H1 (cell line): ENCODE results near the gene C11orf54. TPM values are rescaled to one million over a fixed set of nuclear protein-coding genes. Genes with fewer than 3 reads are reported as not detected.

Experiments
- CTCF ChIA-PET: fragments of 300-600 bp; sonication (Branson Sonifier 250); formaldehyde crosslinking; loops from one replicate; lab custom pipeline; 2021; ENCODE audit not compliant: partially characterized antibody; lab: Charles Lee
- POLR2A ChIA-PET: fragments of 300-600 bp; sonication (Branson Sonifier 250); formaldehyde crosslinking; loops from one replicate; lab custom pipeline; 2021; ENCODE audit warnings: inconsistent platforms; ENCODE audit not compliant: partially characterized antibody; lab: Charles Lee
- DNase-seq, 2 experiments: peaks; one replicate each; pipeline versions ENCODE4 v3.0.0 to v3.0.0-alpha.2; 2010 to 2022; ENCODE audit warnings: low spot score in 2 of 2, low read depth in 1 of 2, mixed read lengths in 1 of 2
- FAIRE-seq: peaks from 2 replicates; lab custom pipeline; 2011; peaks lifted over from hg19 to GRCh38; lab: Jason Lieb, UNC
- H2AFZ ChIP-seq: 2 replicates; pipeline ENCODE4 v1.8.1; 2012; ENCODE audit warnings: low read length, inconsistent platforms
- H2AK5ac ChIP-seq: 2 replicates; pipeline ENCODE4 v1.6.1; 2013; ENCODE audit warnings: low read depth, low read length
- H2BK120ac ChIP-seq: replicated peaks from 2 replicates; pipeline ENCODE3; 2013; ENCODE audit warnings: low read depth, low read length, inconsistent platforms
- H2BK12ac ChIP-seq: 2 replicates; pipeline ENCODE4 v1.6.1; 2013; ENCODE audit warnings: low read depth, low read length
- H2BK15ac ChIP-seq: 2 replicates; pipeline ENCODE4 v1.6.1; 2013; ENCODE audit warnings: low read length
- H2BK20ac ChIP-seq: 2 replicates; pipeline ENCODE4 v1.6.1; 2013; ENCODE audit warnings: low read length
- H2BK5ac ChIP-seq: 2 replicates; pipeline ENCODE4 v1.6.1; 2013; ENCODE audit warnings: low read depth, low read length
- H3K14ac ChIP-seq: 2 replicates; pipeline ENCODE4 v1.6.1; 2013; ENCODE audit warnings: inconsistent platforms; ENCODE audit not compliant: insufficient read length
- H3K18ac ChIP-seq: 2 replicates; pipeline ENCODE4 v1.6.1; 2013; ENCODE audit warnings: low read length; ENCODE audit errors: extremely low read depth
- H3K23ac ChIP-seq: 2 replicates; pipeline ENCODE4 v1.6.1; 2013; ENCODE audit warnings: inconsistent platforms; ENCODE audit not compliant: insufficient read length
- H3K23me2 ChIP-seq: 2 replicates; pipeline ENCODE4 v1.6.1; 2013; ENCODE audit warnings: low read depth, low read length
- H3K27ac ChIP-seq: 2 replicates; pipeline ENCODE4 v1.6.1; 2011; ENCODE audit warnings: low read depth, low read length, inconsistent platforms
- H3K27me3 ChIP-seq, 4 experiments: replicated peaks in 1 of 4; 1 replicate in 1 of 4; 2 replicates in 3 of 4; pipeline versions ENCODE4 v1.6.1 to v1.8.1; 2011 to 2013; ENCODE audit warnings: low read length in 3 of 4, mild to moderate bottlenecking in 3 of 4, inconsistent platforms in 2 of 4, mixed read lengths in 2 of 4, moderate library complexity in 1 of 4; ENCODE audit not compliant: control insufficient read depth in 3 of 4, insufficient read depth in 3 of 4; ENCODE audit errors: extremely low read depth in 1 of 4
- H3K36me3 ChIP-seq, 4 experiments: 2 replicates each; pipeline versions ENCODE4 v1.6.1 to v1.8.1; 2011 to 2013; ENCODE audit warnings: mild to moderate bottlenecking in 4 of 4, low read length in 3 of 4, moderate library complexity in 2 of 4, control low read depth in 1 of 4, inconsistent platforms in 1 of 4; ENCODE audit not compliant: insufficient read depth in 4 of 4, control insufficient read depth in 2 of 4
- H3K4ac ChIP-seq: replicated peaks from 2 replicates; pipeline ENCODE3; 2013; ENCODE audit warnings: low read length, low read depth, mixed read lengths, inconsistent platforms; ENCODE audit not compliant: insufficient read length
- H3K4me1 ChIP-seq, 4 experiments: replicated peaks in 1 of 4; 1 replicate in 1 of 4; 2 replicates in 3 of 4; pipeline versions ENCODE4 v1.6.1 to v1.8.1; 2011 to 2013; ENCODE audit warnings: low read length in 3 of 4, inconsistent platforms in 2 of 4, mixed read lengths in 1 of 4; ENCODE audit not compliant: insufficient read depth in 4 of 4, control insufficient read depth in 3 of 4
- H3K4me2 ChIP-seq, 2 experiments: 2 replicates each; pipeline versions ENCODE4 v1.6.1 to v1.8.1; 2011 to 2013; ENCODE audit warnings: low read depth in 2 of 2, low read length in 2 of 2, control low read depth in 1 of 2, inconsistent platforms in 1 of 2, mild to moderate bottlenecking in 1 of 2; ENCODE audit not compliant: insufficient read depth in 1 of 2
- H3K4me3 ChIP-seq, 4 experiments: fragments of 200-600, 300-600 bp in 1 of 4; sonication (generic), shearing (Covaris generic), sonication (Bioruptor Twin) in 1 of 4; 2 replicates each; pipeline versions ENCODE4 v1.5.1 to v1.8.1; 2011 to 2016; ENCODE audit warnings: low read length in 4 of 4, low read depth in 3 of 4, control low read depth in 2 of 4, inconsistent platforms in 2 of 4, mild to moderate bottlenecking in 2 of 4, mixed read lengths in 1 of 4, moderate library complexity in 1 of 4; ENCODE audit not compliant: insufficient read depth in 2 of 4; ENCODE audit errors: extremely low read depth in 1 of 4
- H3K56ac ChIP-seq: replicated peaks from 2 replicates; pipeline ENCODE3; 2013; ENCODE audit warnings: low read depth, mild to moderate bottlenecking, mixed read lengths, low read length, inconsistent platforms; ENCODE audit not compliant: insufficient read length
- H3K79me1 ChIP-seq: 2 replicates; pipeline ENCODE4 v1.6.1; 2013; ENCODE audit warnings: low read depth, low read length, control low read depth
- H3K79me2 ChIP-seq, 2 experiments: 2 replicates each; pipeline versions ENCODE4 v1.6.1 to v1.8.1; 2012 to 2013; ENCODE audit warnings: low read length in 2 of 2, mild to moderate bottlenecking in 2 of 2, inconsistent platforms in 1 of 2; ENCODE audit not compliant: insufficient read depth in 2 of 2, control insufficient read depth in 1 of 2
- H3K9ac ChIP-seq, 4 experiments: replicated peaks in 1 of 4; 1 replicate in 1 of 4; 2 replicates in 3 of 4; pipeline versions ENCODE4 v1.6.1 to v1.8.1; 2011 to 2013; ENCODE audit warnings: low read depth in 3 of 4, low read length in 3 of 4, control low read depth in 2 of 4, mild to moderate bottlenecking in 2 of 4, moderate library complexity in 2 of 4, inconsistent platforms in 1 of 4; ENCODE audit errors: extremely low read depth in 1 of 4
- H3K9me3 ChIP-seq, 2 experiments: 2 replicates each; pipeline versions ENCODE4 v1.6.1 to v1.8.1; 2012 to 2013; ENCODE audit warnings: mild to moderate bottlenecking in 2 of 2, moderate library complexity in 2 of 2, control low read depth in 1 of 2, inconsistent platforms in 1 of 2, low read depth in 1 of 2, low read length in 1 of 2, mixed read lengths in 1 of 2; ENCODE audit not compliant: insufficient read depth in 2 of 2
- H4K20me1 ChIP-seq, 2 experiments: replicated peaks in 1 of 2; 2 replicates each; pipeline versions ENCODE3 to v1.8.1; 2011 to 2013; ENCODE audit warnings: inconsistent platforms in 2 of 2, low read length in 2 of 2, mild to moderate bottlenecking in 1 of 2; ENCODE audit not compliant: insufficient read depth in 2 of 2, control insufficient read depth in 1 of 2
- H4K5ac ChIP-seq: 2 replicates; pipeline ENCODE4 v1.6.1; 2013; ENCODE audit warnings: low read length, low read depth, mixed read lengths, inconsistent platforms; ENCODE audit not compliant: insufficient read length
- H4K8ac ChIP-seq: 2 replicates; pipeline ENCODE4 v1.8.0; 2013; ENCODE audit warnings: mild to moderate bottlenecking, moderate library complexity, low read length, inconsistent platforms; ENCODE audit not compliant: insufficient read depth; ENCODE audit errors: extremely low read depth
- H4K91ac ChIP-seq: replicated peaks from 2 replicates; pipeline ENCODE3; 2013; ENCODE audit warnings: low read length, mixed read lengths, inconsistent platforms; ENCODE audit not compliant: insufficient read length
- BCL11A ChIP-seq, 2 experiments: IDR thresholded peaks; one replicate each; pipeline ENCODE4 v1.6.1; 2011; ENCODE audit warnings: low read depth in 2 of 2, low read length in 2 of 2, mild to moderate bottlenecking in 2 of 2
- CEBPB ChIP-seq: IDR thresholded peaks from 2 replicates; pipeline ENCODE4 v1.6.1; 2012; ENCODE audit warnings: low read depth, low read length
- EZH2 ChIP-seq: fragments of 200-600 bp; sonication (generic); IDR thresholded peaks from 2 replicates; pipeline ENCODE4 v1.7.1; 2012; ENCODE audit warnings: low read depth, mild to moderate bottlenecking, moderate library complexity, low read length, inconsistent platforms; ENCODE audit not compliant: severe bottlenecking
- HDAC2 ChIP-seq, 2 experiments: fragments of 300-600 bp in 1 of 2; sonication (generic) in 1 of 2; IDR thresholded peaks; 2 replicates each; pipeline ENCODE4 v1.6.1; 2011 to 2012; ENCODE audit warnings: low read depth in 2 of 2, low read length in 2 of 2, mild to moderate bottlenecking in 2 of 2, moderate library complexity in 2 of 2, borderline replicate concordance in 1 of 2, inconsistent platforms in 1 of 2
- JUN ChIP-seq: IDR thresholded peaks from 2 replicates; pipeline ENCODE4 v1.6.1; 2011; ENCODE audit warnings: low read depth, mild to moderate bottlenecking, improper control_type of control experiment, low read length
- KDM1A ChIP-seq: fragments of 200-600, 300-600 bp; sonication (generic); IDR thresholded peaks from 2 replicates; pipeline ENCODE4 v1.7.1; 2016; ENCODE audit warnings: mild to moderate bottlenecking, low read length, borderline replicate concordance
- NANOG ChIP-seq: IDR thresholded peaks from 2 replicates; pipeline ENCODE4 v1.6.1; 2011; ENCODE audit warnings: low read length, low read depth, mild to moderate bottlenecking, inconsistent platforms; ENCODE audit not compliant: insufficient read depth, poor library complexity, severe bottlenecking
- NRF1 ChIP-seq: IDR thresholded peaks from 2 replicates; pipeline ENCODE4 v1.6.1; 2011; ENCODE audit warnings: mild to moderate bottlenecking, low read depth, low read length, improper control_type of control experiment
- POLR2AphosphoS5 ChIP-seq: IDR thresholded peaks from 2 replicates; pipeline ENCODE4 v1.6.1; 2011; ENCODE audit warnings: low read depth, low read length
- POU5F1 ChIP-seq: IDR thresholded peaks from 2 replicates; pipeline ENCODE4 v1.6.1; 2011; ENCODE audit warnings: low read depth, mild to moderate bottlenecking, low read length, moderate library complexity
- RNF2 ChIP-seq: fragments of 200-900, 300-1000 bp; sonication (generic); IDR thresholded peaks from 2 replicates; pipeline ENCODE4 v1.7.1; 2016; ENCODE audit warnings: borderline replicate concordance, low read depth, mild to moderate bottlenecking, antibody characterized with exemption, low read length; ENCODE audit not compliant: poor library complexity, severe bottlenecking; ENCODE audit errors: missing control alignments
- SAP30 ChIP-seq: fragments of 300-600 bp; sonication (generic); IDR thresholded peaks from 2 replicates; pipeline ENCODE4 v1.7.1; 2012; ENCODE audit warnings: low read length, moderate library complexity, mild to moderate bottlenecking, inconsistent platforms; ENCODE audit not compliant: insufficient read depth, insufficient replicate concordance
- polyA plus RNA-seq, 7 experiments: library from polyadenylated mRNA; depleted of rRNA in 3 of 7; stranded (reverse) in 5 of 7; unstranded in 2 of 7; fragments of >200 nt in 5 of 7; fragments of 200-250 nt in 2 of 7; gene quantifications; 1 replicate in 5 of 7; 2 replicates in 1 of 7; 4 replicates in 1 of 7; pipeline versions ENCODE4 v1.2.1 to v1.2.3, GENCODE V29; 2011 to 2013; ENCODE audit warnings: missing spikeins in 2 of 7, mixed read lengths in 2 of 7
- total RNA-seq: library from RNA; stranded (reverse); fragmentation: NEBNext Ultra II Directional; extraction: Animal tissue kit (Norgen Biotek cat#: 25700); gene quantifications from 2 replicates; pipeline ENCODE4 v1.2.1, GENCODE V29; 2021
- TF ChIP-seq, protein P1 (sequence below): IDR thresholded peaks from 2 replicates; pipeline ENCODE4 v1.6.1; 2012; ENCODE audit warnings: low read length, inconsistent platforms

Gene C11orf54
- total and polyA plus RNA-seq, 2 of the 8 experiments (the other 6 are each of a cell fraction or from before 2014, with no cell fraction given) = 14.7 to 24.5 TPM

- Histone ChIP-seq H4K8ac (no peak overlapping the region), H3K27ac (no peak overlapping the region), H2AK5ac (no peak overlapping the region), H3K9me3 (no peaks in the 10 kb centered on the region), H3K4me1 (no peaks in the 10 kb centered on the region), H3K4me2 (no peak overlapping the region), H2AFZ (no peak overlapping the region), H3K79me2 (no peaks in the 10 kb centered on the region), H2BK5ac (no peak overlapping the region), H3K14ac (no peak overlapping the region), H2BK120ac (no peak overlapping the region), H3K79me1 (no peaks in the 10 kb centered on the region), H2BK20ac (no peak overlapping the region), H3K9ac (peak overlapping the region in 1 of 4 experiments; percentile 43; a peak in 1 of 7 replicates), H4K91ac (no peak overlapping the region), H4K5ac (no peak overlapping the region), H3K4me3 (no peak overlapping the region), H3K56ac (no peak overlapping the region), H2BK15ac (no peak overlapping the region), H3K18ac (no peak overlapping the region), H3K36me3 (peaks cover 9 to 74% (median 43%) of the 10 kb centered on the region in 4 experiments), H2BK12ac (no peak overlapping the region), H3K23me2 (no peaks in the 10 kb centered on the region), H3K4ac (no peak overlapping the region), H4K20me1 (peaks cover 0 to 3% of the 10 kb centered on the region in 2 experiments), H3K27me3 (no peaks in the 10 kb centered on the region), H3K23ac (no peak overlapping the region)
- FAIRE-seq (peak; percentile 52), DNase-seq (no peak)
- POLR2A ChIA-PET = no interaction called here
- CTCF ChIA-PET = no interaction called here
- no peak for TF ChIP-seq BCL11A (IDR thresholded peaks at IDR 0.05; ENCODE audit: low read depth in 2 of 2, low read length in 2 of 2)
- no peak for TF ChIP-seq HDAC2 (IDR thresholded peaks at IDR 0.05; ENCODE audit: borderline replicate concordance in 1 of 2, low read depth in 2 of 2, low read length in 2 of 2)
- TF ChIP-seq POLR2AphosphoS5 = no peak
- no peak for TF ChIP-seq JUN
- no peak for TF ChIP-seq KDM1A
- TF ChIP-seq CEBPB = no peak
- no peak for TF ChIP-seq EZH2
- TF ChIP-seq, protein P1, sequence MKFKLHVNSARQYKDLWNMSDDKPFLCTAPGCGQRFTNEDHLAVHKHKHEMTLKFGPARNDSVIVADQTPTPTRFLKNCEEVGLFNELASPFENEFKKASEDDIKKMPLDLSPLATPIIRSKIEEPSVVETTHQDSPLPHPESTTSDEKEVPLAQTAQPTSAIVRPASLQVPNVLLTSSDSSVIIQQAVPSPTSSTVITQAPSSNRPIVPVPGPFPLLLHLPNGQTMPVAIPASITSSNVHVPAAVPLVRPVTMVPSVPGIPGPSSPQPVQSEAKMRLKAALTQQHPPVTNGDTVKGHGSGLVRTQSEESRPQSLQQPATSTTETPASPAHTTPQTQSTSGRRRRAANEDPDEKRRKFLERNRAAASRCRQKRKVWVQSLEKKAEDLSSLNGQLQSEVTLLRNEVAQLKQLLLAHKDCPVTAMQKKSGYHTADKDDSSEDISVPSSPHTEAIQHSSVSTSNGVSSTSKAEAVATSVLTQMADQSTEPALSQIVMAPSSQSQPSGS = no peak
- no peak for TF ChIP-seq NANOG
- TF ChIP-seq NRF1 = no peak
- TF ChIP-seq SAP30 = no peak
- no peak for TF ChIP-seq RNF2
- no peak for TF ChIP-seq POU5F1
Observed at GRCh38 chr11:93694557-93694956, 46.9 kb upstream of the C11orf54 start.
